Endothelial cell (in vitro differentiated cells): ENCODE results near the gene HEXD. TPM values are rescaled to one million over a fixed set of nuclear protein-coding genes. Genes with fewer than 3 reads are reported as not detected.

ENCODE experiments used
- DNase-seq: peaks from one replicate; pipeline ENCODE4 v3.0.0; 2021; ENCODE audit warnings: low spot score
- H3K27ac Mint-ChIP-seq: one replicate; pipeline ENCODE4 v1.8.0; 2021; ENCODE audit warnings: mixed read lengths, inconsistent platforms; ENCODE audit not compliant: unreplicated experiment
- H3K27me3 Mint-ChIP-seq: one replicate; pipeline ENCODE4 v1.8.0; 2021; ENCODE audit warnings: mild to moderate bottlenecking, moderate library complexity, mixed read lengths, inconsistent platforms; ENCODE audit not compliant: unreplicated experiment
- H3K36me3 Mint-ChIP-seq: one replicate; pipeline ENCODE4 v1.8.0; 2021; ENCODE audit warnings: mild to moderate bottlenecking, low read depth, mixed read lengths, inconsistent platforms; ENCODE audit not compliant: unreplicated experiment
- H3K4me1 Mint-ChIP-seq: one replicate; pipeline ENCODE4 v1.8.0; 2021; ENCODE audit warnings: mild to moderate bottlenecking, mixed read lengths, inconsistent platforms; ENCODE audit not compliant: unreplicated experiment
- H3K4me3 Mint-ChIP-seq: one replicate; pipeline ENCODE4 v1.8.0; 2021; ENCODE audit warnings: mild to moderate bottlenecking, mixed read lengths, inconsistent platforms; ENCODE audit not compliant: unreplicated experiment
- H3K9me3 Mint-ChIP-seq: one replicate; pipeline ENCODE4 v1.8.0; 2021; ENCODE audit warnings: mixed read lengths, inconsistent platforms; ENCODE audit not compliant: unreplicated experiment
- total RNA-seq: library from RNA; stranded (reverse); fragmentation: NEBNext Ultra II Directional; extraction: Animal tissue kit (Norgen Biotek cat#: 25700); gene quantifications from one replicate; pipeline ENCODE4 v1.2.1, GENCODE V29; 2021; ENCODE audit not compliant: unreplicated experiment
- TF ChIP-seq, protein P1 (sequence below): fragments of 200-600 bp; sonication (generic); IDR thresholded peaks from one replicate; pipeline ENCODE4 v1.5.0; 2021; ENCODE audit warnings: antibody characterized with exemption; ENCODE audit not compliant: unreplicated experiment

The HEXD gene
- total RNA-seq, 1 donor from 2014 or later = 22.0 TPM

DNA sequence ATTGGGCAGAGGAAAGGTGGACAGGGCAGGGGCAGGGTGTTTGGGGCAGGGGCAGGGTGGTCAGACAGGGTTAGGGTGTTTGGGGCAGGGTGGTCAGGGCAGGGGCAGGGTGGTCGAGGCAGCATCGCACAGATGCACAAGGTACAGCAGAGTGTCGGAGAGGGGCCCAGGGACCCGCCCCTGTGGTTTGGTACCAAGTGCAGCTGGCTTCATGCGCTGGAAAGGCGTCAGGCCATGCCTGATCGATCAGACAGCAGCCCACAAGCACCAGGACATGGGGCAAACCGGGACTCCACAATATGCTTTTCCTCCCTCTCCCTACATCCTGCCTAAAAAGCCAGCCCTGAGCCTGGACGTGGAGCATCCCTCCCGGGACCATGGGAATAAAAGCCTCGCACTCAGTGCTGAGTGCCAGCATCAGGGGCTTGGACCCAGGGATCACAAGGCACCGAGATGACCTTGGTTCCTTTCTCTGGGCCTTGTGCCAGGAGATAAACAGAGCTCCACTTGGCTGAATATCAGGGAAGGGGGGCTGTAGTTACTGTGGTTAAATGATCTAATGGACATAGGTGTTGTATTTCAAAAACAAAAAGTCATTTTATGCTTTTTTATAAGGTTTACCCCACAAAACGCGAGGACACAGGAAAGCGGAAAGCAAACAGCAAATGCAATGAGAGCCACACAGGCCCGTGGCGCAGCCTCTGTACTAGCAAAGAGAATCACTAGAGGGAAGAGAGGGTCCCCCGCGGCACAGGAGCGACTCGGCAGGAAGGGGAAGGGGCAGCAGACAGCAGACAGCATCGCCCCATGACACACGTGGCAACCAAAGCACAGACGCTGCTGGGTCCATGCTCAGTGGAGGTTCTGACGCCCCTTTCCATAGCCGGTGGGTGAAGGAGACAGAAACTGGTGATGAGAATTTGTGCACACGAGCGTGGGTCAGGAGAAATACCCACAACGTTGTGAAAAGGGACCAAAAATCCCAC lies 5.3 kb upstream of the HEXD start:
- H3K27ac Mint-ChIP-seq = no peak overlapping the region
- H3K36me3 Mint-ChIP-seq = no peaks in the 10 kb centered on the region
- TF ChIP-seq, protein P1, sequence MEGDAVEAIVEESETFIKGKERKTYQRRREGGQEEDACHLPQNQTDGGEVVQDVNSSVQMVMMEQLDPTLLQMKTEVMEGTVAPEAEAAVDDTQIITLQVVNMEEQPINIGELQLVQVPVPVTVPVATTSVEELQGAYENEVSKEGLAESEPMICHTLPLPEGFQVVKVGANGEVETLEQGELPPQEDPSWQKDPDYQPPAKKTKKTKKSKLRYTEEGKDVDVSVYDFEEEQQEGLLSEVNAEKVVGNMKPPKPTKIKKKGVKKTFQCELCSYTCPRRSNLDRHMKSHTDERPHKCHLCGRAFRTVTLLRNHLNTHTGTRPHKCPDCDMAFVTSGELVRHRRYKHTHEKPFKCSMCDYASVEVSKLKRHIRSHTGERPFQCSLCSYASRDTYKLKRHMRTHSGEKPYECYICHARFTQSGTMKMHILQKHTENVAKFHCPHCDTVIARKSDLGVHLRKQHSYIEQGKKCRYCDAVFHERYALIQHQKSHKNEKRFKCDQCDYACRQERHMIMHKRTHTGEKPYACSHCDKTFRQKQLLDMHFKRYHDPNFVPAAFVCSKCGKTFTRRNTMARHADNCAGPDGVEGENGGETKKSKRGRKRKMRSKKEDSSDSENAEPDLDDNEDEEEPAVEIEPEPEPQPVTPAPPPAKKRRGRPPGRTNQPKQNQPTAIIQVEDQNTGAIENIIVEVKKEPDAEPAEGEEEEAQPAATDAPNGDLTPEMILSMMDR = no peak
- no peaks in the 10 kb centered on the region for H3K4me1 Mint-ChIP-seq
- no peak overlapping the region for H3K4me3 Mint-ChIP-seq
- H3K27me3 Mint-ChIP-seq = peaks cover 6% of the 10 kb centered on the region
- no peak for DNase-seq
- H3K9me3 Mint-ChIP-seq = no peaks in the 10 kb centered on the region

DNA sequence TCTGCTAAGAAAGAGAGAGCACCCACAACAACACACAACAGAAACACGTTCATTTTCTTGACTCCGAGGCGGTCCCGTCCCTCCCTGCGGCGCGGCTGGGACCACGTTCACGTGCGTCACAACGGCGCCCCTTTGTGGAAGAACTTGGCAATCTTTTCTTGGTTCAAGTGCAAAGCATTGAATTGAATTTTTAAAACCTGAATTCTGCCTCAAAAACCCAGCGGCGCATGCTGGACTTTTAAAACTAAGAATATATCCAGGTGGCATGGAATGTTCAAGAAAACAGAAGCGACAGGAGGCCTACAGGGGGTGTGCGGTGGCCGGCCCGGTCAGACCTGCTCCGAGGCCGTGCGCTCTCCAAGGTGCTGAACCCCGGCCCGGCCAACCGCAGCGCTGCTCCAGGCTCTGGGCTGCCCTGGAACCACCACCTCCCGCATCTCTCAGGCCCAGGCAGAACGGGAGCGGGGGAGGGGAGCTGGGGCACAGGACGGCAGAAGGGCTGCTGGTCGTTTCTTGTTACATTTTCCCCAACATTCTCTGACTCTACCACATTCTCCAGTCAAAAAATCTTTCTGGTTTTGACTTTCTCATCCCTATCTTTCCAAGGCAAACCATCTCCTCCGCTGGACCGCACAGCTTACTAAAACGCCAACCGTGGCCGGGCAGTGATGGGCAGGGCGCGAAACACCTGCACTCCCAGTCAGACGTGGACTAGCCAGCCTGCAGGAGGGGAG lies 3.4 kb upstream of the HEXD start:
- H3K36me3 Mint-ChIP-seq = no peaks in the 10 kb centered on the region
- DNase-seq = peak; percentile 88
- TF ChIP-seq, protein P1 = peak; percentile 72
- peaks cover 3% of the 10 kb centered on the region for H3K27me3 Mint-ChIP-seq
- H3K4me3 Mint-ChIP-seq = no peak overlapping the region
- no peak overlapping the region for H3K27ac Mint-ChIP-seq
- no peaks in the 10 kb centered on the region for H3K9me3 Mint-ChIP-seq
- no peaks in the 10 kb centered on the region for H3K4me1 Mint-ChIP-seq

DNA sequence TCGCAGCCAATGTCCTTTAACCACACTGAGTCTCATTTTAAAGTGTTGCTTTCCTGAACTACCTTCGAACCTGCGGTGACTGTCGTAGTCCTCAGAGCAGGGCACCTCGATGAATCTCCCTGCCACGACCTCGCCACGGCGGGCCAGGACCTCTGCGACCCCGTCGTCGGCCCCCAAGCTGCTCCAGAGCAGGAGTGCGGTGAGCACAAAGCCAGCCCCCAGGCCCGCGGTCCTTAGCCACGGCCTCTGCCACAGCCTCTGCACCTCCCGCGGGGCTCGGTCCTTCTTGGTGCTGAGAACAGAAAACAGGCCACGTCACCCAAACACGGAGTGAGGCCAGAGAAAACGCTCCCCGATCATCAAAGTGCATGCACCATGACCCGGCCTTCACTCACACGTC lies 2.8 kb upstream of the HEXD start:
- no peak for DNase-seq
- TF ChIP-seq, protein P1 = no peak
- no peak overlapping the region for H3K27ac Mint-ChIP-seq
- H3K27me3 Mint-ChIP-seq = peaks cover 3% of the 10 kb centered on the region
- no peaks in the 10 kb centered on the region for H3K9me3 Mint-ChIP-seq
- H3K36me3 Mint-ChIP-seq = no peaks in the 10 kb centered on the region
- H3K4me1 Mint-ChIP-seq = no peaks in the 10 kb centered on the region
- no peak overlapping the region for H3K4me3 Mint-ChIP-seq

DNA sequence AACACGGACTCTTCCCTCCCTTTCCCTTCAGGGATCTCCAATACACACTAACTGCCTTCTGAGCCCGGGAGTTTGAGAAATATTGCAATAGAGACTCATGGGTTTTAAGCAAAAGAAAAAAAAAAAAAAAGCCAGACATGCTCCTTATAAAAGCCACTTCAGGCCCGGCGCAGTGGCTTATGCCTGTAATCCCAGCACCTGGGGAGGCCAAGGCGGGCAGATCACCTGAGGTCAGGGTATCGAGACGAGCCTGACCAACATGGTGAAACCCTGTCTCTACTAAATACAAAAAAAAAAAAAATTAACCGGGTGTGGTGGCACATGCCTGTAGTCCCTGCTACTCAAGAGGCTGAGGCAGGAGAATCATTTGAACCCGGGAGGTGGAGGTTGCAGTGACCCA lies 2.4 kb upstream of the HEXD start:
- no peaks in the 10 kb centered on the region for H3K4me1 Mint-ChIP-seq
- H3K4me3 Mint-ChIP-seq = no peak overlapping the region
- peaks cover 3% of the 10 kb centered on the region for H3K27me3 Mint-ChIP-seq
- H3K27ac Mint-ChIP-seq = no peak overlapping the region
- peaks cover under 1% of the 10 kb centered on the region for H3K36me3 Mint-ChIP-seq
- DNase-seq = no peak
- H3K9me3 Mint-ChIP-seq = no peaks in the 10 kb centered on the region
- TF ChIP-seq, protein P1 = no peak
